HG03439 (cell line): ENCODE measurements around the gene APLF.
"Not testable (repeated sequence)": the region's sequence is repeated elsewhere in the genome, so short reads cannot be mapped to it uniquely, and the experiment has no call there.

Experiments
- ATAC-seq: cut with Tn5 transposase; IDR thresholded peaks from one replicate; pipeline ENCODE4 v1.9.1; 2021; ENCODE audit warnings: mild to moderate bottlenecking, moderate library complexity; ENCODE audit not compliant: unreplicated experiment

Gene APLF

GRCh38 chr2:68527343-68528081 is 60.1 kb downstream of the APLF start:
- not testable (repeated sequence) for ATAC-seq

- not testable (repeated sequence) for ATAC-seq
These were observed 61.8 kb downstream of the APLF start for GRCh38 chr2:68529156-68529555.

- not testable (repeated sequence) for ATAC-seq
These were observed 62.3 kb downstream of the APLF start for GRCh38 chr2:68529651-68530050.

GRCh38 chr2:68536000-68536399 is 68.6 kb downstream of the APLF start:
- ATAC-seq: no peak

GRCh38 chr2:68537011-68537410 is 69.6 kb downstream of the APLF start:
- no peak for ATAC-seq

GRCh38 chr2:68537809-68538208 is 70.4 kb downstream of the APLF start:
- no peak for ATAC-seq

- ATAC-seq: no peak
These were observed 77.4 kb downstream of the APLF start for GRCh38 chr2:68544811-68545210.

GRCh38 chr2:68548396-68548795 is 81.0 kb downstream of the APLF start:
- no peak for ATAC-seq

- no peak for ATAC-seq
These were observed 85.7 kb downstream of the APLF start for GRCh38 chr2:68553098-68553497.

GRCh38 chr2:68555425-68556206 is 88.2 kb downstream of the APLF start:
- not testable (repeated sequence) for ATAC-seq

GRCh38 chr2:68556381-68556780 is 89.0 kb downstream of the APLF start:
- no peak for ATAC-seq

GRCh38 chr2:68558576-68558975 is 91.2 kb downstream of the APLF start:
- no peak for ATAC-seq

GRCh38 chr2:68559692-68560091 is 92.3 kb downstream of the APLF start:
- no peak for ATAC-seq

GRCh38 chr2:68560545-68560944 is 93.2 kb downstream of the APLF start:
- ATAC-seq: no peak

- ATAC-seq: no peak
These were observed 94.0 kb downstream of the APLF start for GRCh38 chr2:68561372-68561771.

- ATAC-seq: no peak
These were observed 95.5 kb downstream of the APLF start for GRCh38 chr2:68562934-68563333.

- ATAC-seq: no peak
These were observed 97.0 kb downstream of the APLF start for GRCh38 chr2:68564426-68564825.

- no peak for ATAC-seq
These were observed 97.9 kb downstream of the APLF start for GRCh38 chr2:68565273-68565672.

GRCh38 chr2:68565858-68566257 is 98.5 kb downstream of the APLF start:
- ATAC-seq: no peak

GRCh38 chr2:68566362-68566761 is 99.0 kb downstream of the APLF start:
- no peak for ATAC-seq

- ATAC-seq: no peak
These were observed 100.7 kb downstream of the APLF start for GRCh38 chr2:68568116-68568515.

- ATAC-seq: no peak
These were observed 102.2 kb downstream of the APLF start for GRCh38 chr2:68569604-68570003.
